ENCODE measurements around the gene PNP.

Gene PNP

DNA sequence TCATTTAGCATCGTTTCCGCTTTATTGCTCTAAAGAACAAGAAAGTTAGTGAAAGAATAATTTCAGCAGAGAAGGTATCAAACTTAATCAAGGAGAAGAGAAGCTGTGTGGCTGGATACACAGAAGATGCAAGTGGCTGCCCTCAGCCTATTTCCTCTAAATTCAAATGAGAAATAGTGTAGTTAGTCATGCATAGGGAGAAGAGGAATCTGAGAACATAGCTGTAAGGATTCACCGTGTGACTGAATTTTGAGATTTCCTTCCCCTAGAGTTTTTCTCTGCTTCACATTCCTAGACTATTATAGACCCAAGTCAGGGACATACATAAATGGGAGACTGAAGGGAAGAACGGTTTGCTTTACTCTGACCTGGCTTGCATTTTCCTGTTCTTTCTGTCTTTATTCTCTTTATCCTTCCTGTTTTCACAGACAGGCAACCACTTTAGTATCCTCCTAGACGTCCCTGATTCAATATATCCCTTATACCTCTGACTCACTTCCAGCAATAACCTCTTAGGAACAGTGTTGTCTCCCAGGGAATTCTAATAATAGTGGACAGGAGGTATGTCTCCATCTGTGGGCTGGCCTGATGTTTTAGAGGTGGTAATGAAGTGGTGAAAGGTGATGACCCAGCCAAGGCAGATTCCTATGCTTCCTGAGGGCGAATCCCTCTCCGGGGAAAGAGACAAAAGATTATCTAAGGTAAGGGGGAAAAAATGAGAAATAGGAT, 43.1 kb downstream of the PNP start:
- no peak overlapping the region for H3K27ac ChIP-seq
- TF ChIP-seq ZFX (IDR thresholded peaks at IDR 0.05), result no peak
- TF ChIP-seq, protein P1, sequence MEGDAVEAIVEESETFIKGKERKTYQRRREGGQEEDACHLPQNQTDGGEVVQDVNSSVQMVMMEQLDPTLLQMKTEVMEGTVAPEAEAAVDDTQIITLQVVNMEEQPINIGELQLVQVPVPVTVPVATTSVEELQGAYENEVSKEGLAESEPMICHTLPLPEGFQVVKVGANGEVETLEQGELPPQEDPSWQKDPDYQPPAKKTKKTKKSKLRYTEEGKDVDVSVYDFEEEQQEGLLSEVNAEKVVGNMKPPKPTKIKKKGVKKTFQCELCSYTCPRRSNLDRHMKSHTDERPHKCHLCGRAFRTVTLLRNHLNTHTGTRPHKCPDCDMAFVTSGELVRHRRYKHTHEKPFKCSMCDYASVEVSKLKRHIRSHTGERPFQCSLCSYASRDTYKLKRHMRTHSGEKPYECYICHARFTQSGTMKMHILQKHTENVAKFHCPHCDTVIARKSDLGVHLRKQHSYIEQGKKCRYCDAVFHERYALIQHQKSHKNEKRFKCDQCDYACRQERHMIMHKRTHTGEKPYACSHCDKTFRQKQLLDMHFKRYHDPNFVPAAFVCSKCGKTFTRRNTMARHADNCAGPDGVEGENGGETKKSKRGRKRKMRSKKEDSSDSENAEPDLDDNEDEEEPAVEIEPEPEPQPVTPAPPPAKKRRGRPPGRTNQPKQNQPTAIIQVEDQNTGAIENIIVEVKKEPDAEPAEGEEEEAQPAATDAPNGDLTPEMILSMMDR (conservative IDR thresholded peaks at IDR 0.05), result no peak

DNA sequence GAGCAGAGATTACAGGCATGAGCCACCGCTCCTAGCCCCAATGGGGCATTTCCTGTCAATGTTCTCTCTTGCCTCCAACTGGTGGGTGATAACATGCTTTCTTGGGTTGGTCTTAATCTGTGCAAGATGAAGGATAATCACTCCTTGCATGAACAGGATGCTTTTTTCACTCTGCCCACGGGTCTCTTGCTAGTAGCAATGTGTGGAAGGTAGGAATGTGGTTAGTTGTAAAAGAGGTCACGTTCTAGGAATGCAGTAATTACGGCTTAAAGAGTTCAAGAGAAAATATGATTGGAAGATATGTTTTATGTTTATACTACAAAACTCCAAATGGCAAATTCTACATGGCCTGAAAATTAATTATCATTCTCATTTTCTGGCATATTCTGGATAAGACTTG, 46.6 kb downstream of the PNP start:
- no peak for TF ChIP-seq ZFX (IDR thresholded peaks at IDR 0.05)
- TF ChIP-seq, protein P1 (conservative IDR thresholded peaks at IDR 0.05), result no peak

DNA sequence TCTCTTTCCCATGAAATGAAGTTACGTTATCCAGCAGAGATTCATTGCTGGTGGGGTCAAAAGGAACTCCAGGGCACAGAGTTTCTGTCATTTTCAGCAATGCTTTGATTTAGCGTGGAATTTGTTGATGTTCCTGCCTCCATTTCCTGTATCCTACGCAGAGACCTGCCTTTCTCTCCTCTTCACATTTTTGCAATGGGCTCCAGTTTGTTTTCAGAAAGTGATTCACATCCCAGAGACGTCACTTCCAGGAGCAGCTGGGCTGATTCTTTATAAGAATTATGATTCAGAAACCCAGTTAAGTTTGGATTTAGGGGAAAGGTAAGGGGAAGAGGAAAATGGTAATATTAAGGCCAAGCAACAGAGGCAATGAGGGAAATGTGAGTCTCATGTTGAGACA, 47.7 kb downstream of the PNP start:
- TF ChIP-seq, protein P1 (conservative IDR thresholded peaks at IDR 0.05), result no peak
- TF ChIP-seq ZFX (IDR thresholded peaks at IDR 0.05), result no peak
- H3K27ac ChIP-seq, result no peak overlapping the region

More for the DNA sequence above, 46.6 kb downstream of the PNP start:
- no peak overlapping the region for H3K27ac ChIP-seq

DNA sequence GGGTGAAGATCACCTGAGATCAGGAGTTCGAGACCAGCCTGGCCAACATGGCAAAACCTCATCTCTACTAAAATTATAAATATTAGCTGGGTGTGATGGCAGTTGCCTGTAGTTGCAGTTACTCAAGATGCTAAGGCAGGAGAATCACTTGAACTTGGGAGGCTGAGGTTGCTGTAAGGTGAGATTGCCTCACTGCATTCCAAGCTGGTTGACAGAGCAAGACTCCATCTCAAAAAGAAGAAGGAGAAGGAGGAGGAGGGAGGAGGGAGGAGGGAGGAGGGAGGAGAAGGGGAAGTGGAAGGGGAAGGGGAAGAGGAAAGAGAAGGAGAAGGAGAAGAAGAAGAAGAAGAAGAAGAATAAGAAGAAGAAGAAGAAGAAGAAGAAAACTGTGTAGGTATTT, 53.1 kb downstream of the PNP start:
- no peak overlapping the region for H3K27ac ChIP-seq
- TF ChIP-seq, protein P1 (conservative IDR thresholded peaks at IDR 0.05), result no peak
- TF ChIP-seq ZFX (IDR thresholded peaks at IDR 0.05), result no peak

DNA sequence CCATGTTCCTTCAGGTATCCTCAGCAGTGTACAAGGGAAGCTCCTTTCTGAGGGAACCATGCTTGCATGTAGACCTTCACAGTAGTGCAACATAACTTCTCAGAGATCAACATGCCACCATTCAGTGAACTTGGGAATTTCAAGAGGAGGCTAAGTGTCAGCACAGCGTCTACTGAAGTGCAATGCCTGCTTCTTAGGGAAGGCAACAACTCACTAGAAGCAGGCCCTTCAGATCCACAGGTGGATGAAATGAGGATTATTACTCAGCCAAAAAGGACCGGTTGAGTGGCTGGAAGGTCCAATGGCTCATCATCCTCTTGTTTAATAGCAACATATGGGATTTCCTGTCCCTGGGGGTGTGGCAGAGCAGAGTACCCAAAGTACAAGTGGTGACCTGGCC, 54.8 kb downstream of the PNP start:
- TF ChIP-seq, protein P1 (conservative IDR thresholded peaks at IDR 0.05), result no peak
- TF ChIP-seq ZFX (IDR thresholded peaks at IDR 0.05), result no peak

More for the DNA sequence above, 54.8 kb downstream of the PNP start:
- no peak overlapping the region for H3K27ac ChIP-seq

Measured in C4-2B (cell line).